K562 (cell line): ENCODE measurements around the gene CHPF2. TPM values are rescaled to one million over a fixed set of nuclear protein-coding genes. Genes with fewer than 3 reads are reported as not detected.

ENCODE experiments used
- CC2D1A ChIP-seq: fragments of 450-650 bp; IDR thresholded peaks from 2 replicates; pipeline ENCODE4 v1.6.1; 2017; ENCODE audit warnings: mild to moderate bottlenecking
- NFRKB ChIP-seq: fragments of 450-650 bp; IDR thresholded peaks from 2 replicates; pipeline ENCODE4 v1.6.1; 2016; ENCODE audit warnings: low read depth
- OTX1 ChIP-seq: fragments of 450-650 bp; formaldehyde crosslinking; IDR thresholded peaks from 2 replicates; pipeline ENCODE4 v1.4.0; 2022; ENCODE audit warnings: mild to moderate bottlenecking
- PHTF2 ChIP-seq: fragments of 250-450 bp; sonication (Bioruptor Pico); IDR thresholded peaks from 2 replicates; pipeline ENCODE4 v1.5.0; 2021; ENCODE audit warnings: mild to moderate bottlenecking
- RAD51 ChIP-seq: fragments of 450-650 bp; IDR thresholded peaks from 2 replicates; pipeline ENCODE4 v1.7.1; 2016; ENCODE audit warnings: low read depth, mild to moderate bottlenecking, borderline replicate concordance
- ZC3H11A ChIP-seq: IDR thresholded peaks from 2 replicates; pipeline ENCODE4 v1.6.1; 2012; ENCODE audit warnings: low read depth, low read length, improper control_type of control experiment
- ZNF274 ChIP-seq: IDR thresholded peaks from 2 replicates; pipeline ENCODE4 v1.6.1; 2011; ENCODE audit warnings: low read depth, mild to moderate bottlenecking, low read length, moderate library complexity, borderline replicate concordance
- ZNF766 ChIP-seq: fragments of 200-800 bp; sonication (Bioruptor generic); conservative IDR thresholded peaks from 2 replicates; pipeline ENCODE4 v1.6.1; 2016; ENCODE audit warnings: missing genetic modification characterization, missing compliant biosample characterization
- polyA plus RNA-seq, 8 experiments: library from polyadenylated mRNA; depleted of rRNA in 4 of 8; stranded (reverse) in 5 of 8; unstranded in 3 of 8; fragments of >200 nt; fragmentation: Nextera tagmentation in 2 of 8; fragmentation: Illumina TruSeq in 1 of 8; extraction: Ambion mirVana in 2 of 8; extraction: Trizol in 1 of 8; gene quantifications; 2 replicates each; pipeline versions ENCODE4 v1.2.1 to v1.2.3, GENCODE V29; 2011 to 2014; ENCODE audit warnings: inconsistent platforms in 1 of 8, missing spikeins in 1 of 8
- total RNA-seq, 7 experiments: library from RNA; depleted of rRNA in 6 of 7; stranded (reverse); fragments of >200 nt in 6 of 7; fragmentation: Illumina TruSeq in 2 of 7; extraction: Trizol in 2 of 7; gene quantifications; 2 replicates each; pipeline versions ENCODE4 v1.2.1 to v1.2.3, GENCODE V29; 2011 to 2021; ENCODE audit warnings: low replicate concordance in 1 of 7
- TF ChIP-seq, protein P1 (sequence below), 2 experiments: fragments of 450-650 bp in 1 of 2; sonication (generic) in 1 of 2; formaldehyde crosslinking in 1 of 2; IDR thresholded peaks; 2 replicates each; pipeline versions ENCODE4 v1.7.1 to v1.9.0; 2016 to 2022; ENCODE audit warnings: inconsistent platforms in 1 of 2, mild to moderate bottlenecking in 1 of 2, missing genetic modification reagents in 1 of 2
- TF ChIP-seq, protein P2 (sequence below): fragments of 200-800 bp; sonication (Bioruptor generic); IDR thresholded peaks from 2 replicates; pipeline ENCODE4 v1.6.1; 2017; ENCODE audit warnings: missing genetic modification characterization, missing compliant biosample characterization
- TF ChIP-seq, protein P3 (sequence below): fragments of 450-650 bp; formaldehyde crosslinking; IDR thresholded peaks from 2 replicates; pipeline ENCODE4 v1.4.0; 2022; ENCODE audit warnings: mild to moderate bottlenecking, moderate library complexity
- TF ChIP-seq, protein P4 (sequence below): fragments of 250-450 bp; sonication (Bioruptor Pico); IDR thresholded peaks from 2 replicates; pipeline ENCODE4 v1.9.0; 2021; ENCODE audit warnings: mild to moderate bottlenecking, inconsistent platforms

CHPF2 gene
- total and polyA plus RNA-seq, 9 of the 15 experiments (the other 6 are each of a cell fraction or from before 2014, with no cell fraction given) = 0.08 to 32.8 (median 10.5) TPM

DNA sequence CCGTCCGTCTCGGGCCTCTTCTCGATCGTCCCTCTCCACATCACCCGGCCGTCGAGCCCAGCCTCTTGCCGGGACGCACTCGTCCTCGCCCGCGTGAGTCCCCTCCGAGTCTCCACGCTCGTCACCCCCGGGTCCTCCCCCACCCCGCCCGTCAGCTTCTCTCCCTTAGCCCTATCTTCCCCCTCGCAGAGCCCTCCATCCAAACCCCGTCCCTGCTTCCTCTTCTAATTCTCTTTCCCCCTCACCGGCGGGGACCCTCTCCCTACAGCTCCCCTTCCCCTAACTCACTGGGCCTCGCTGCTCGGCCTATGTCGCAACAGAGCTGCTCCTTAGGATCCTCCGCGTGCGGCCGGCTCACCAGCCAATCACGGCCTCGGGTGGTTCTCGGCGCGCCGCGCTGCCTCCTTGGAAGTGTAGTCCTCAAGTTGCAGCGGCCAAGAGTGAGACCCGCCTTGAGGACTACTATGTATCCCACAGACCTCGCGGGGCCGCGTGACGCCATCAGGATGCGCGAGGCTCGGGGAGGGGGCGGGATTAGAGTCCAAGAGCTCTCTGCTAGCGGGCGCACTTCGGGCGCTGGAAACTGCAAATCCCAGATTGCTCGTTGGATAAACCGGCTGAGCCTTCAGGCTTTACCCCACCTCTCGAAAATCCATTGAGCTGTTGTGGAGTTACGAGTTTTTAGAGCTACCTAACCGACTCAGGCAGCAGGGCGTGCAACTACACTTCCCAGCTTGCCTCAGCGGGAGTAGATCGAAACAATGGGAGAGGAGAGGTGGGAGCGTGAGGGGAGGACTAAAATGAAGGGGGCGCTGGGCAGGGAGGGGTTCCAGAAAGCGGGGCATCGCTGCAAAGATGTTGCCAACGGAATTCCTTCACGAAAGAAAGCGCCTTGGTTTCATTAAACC is 5.2 kb upstream of the CHPF2 start, which contains the start of gene ABCF2 (continued):
- TF ChIP-seq, protein P1, sequence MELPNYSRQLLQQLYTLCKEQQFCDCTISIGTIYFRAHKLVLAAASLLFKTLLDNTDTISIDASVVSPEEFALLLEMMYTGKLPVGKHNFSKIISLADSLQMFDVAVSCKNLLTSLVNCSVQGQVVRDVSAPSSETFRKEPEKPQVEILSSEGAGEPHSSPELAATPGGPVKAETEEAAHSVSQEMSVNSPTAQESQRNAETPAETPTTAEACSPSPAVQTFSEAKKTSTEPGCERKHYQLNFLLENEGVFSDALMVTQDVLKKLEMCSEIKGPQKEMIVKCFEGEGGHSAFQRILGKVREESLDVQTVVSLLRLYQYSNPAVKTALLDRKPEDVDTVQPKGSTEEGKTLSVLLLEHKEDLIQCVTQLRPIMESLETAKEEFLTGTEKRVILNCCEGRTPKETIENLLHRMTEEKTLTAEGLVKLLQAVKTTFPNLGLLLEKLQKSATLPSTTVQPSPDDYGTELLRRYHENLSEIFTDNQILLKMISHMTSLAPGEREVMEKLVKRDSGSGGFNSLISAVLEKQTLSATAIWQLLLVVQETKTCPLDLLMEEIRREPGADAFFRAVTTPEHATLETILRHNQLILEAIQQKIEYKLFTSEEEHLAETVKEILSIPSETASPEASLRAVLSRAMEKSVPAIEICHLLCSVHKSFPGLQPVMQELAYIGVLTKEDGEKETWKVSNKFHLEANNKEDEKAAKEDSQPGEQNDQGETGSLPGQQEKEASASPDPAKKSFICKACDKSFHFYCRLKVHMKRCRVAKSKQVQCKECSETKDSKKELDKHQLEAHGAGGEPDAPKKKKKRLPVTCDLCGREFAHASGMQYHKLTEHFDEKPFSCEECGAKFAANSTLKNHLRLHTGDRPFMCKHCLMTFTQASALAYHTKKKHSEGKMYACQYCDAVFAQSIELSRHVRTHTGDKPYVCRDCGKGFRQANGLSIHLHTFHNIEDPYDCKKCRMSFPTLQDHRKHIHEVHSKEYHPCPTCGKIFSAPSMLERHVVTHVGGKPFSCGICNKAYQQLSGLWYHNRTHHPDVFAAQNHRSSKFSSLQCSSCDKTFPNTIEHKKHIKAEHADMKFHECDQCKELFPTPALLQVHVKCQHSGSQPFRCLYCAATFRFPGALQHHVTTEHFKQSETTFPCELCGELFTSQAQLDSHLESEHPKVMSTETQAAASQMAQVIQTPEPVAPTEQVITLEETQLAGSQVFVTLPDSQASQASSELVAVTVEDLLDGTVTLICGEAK (IDR thresholded peaks at IDR 0.05) = 0 out of 2 replicates have a peak, but pooled peaks have one; percentile 57
- TF ChIP-seq, protein P1 (CRISPR knock-in tag; IDR thresholded peaks at IDR 0.05) = no peak
- no peak for TF ChIP-seq ZNF274
- TF ChIP-seq PHTF2 (CRISPR knock-in tag) = no peak
- TF ChIP-seq, protein P2, sequence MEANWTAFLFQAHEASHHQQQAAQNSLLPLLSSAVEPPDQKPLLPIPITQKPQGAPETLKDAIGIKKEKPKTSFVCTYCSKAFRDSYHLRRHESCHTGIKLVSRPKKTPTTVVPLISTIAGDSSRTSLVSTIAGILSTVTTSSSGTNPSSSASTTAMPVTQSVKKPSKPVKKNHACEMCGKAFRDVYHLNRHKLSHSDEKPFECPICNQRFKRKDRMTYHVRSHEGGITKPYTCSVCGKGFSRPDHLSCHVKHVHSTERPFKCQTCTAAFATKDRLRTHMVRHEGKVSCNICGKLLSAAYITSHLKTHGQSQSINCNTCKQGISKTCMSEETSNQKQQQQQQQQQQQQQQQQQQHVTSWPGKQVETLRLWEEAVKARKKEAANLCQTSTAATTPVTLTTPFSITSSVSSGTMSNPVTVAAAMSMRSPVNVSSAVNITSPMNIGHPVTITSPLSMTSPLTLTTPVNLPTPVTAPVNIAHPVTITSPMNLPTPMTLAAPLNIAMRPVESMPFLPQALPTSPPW = peak; percentile 83
- TF ChIP-seq, protein P3, sequence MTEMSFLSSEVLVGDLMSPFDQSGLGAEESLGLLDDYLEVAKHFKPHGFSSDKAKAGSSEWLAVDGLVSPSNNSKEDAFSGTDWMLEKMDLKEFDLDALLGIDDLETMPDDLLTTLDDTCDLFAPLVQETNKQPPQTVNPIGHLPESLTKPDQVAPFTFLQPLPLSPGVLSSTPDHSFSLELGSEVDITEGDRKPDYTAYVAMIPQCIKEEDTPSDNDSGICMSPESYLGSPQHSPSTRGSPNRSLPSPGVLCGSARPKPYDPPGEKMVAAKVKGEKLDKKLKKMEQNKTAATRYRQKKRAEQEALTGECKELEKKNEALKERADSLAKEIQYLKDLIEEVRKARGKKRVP = peak; percentile 66; the same call in 1 of the 2 replicates
- TF ChIP-seq RAD51 = no peak; the same call in 1 of the 2 replicates
- TF ChIP-seq OTX1 = peak; percentile 91; the same call in 1 of the 2 replicates
- no peak; the same call in 1 of the 2 replicates for TF ChIP-seq CC2D1A
- TF ChIP-seq, protein P4, sequence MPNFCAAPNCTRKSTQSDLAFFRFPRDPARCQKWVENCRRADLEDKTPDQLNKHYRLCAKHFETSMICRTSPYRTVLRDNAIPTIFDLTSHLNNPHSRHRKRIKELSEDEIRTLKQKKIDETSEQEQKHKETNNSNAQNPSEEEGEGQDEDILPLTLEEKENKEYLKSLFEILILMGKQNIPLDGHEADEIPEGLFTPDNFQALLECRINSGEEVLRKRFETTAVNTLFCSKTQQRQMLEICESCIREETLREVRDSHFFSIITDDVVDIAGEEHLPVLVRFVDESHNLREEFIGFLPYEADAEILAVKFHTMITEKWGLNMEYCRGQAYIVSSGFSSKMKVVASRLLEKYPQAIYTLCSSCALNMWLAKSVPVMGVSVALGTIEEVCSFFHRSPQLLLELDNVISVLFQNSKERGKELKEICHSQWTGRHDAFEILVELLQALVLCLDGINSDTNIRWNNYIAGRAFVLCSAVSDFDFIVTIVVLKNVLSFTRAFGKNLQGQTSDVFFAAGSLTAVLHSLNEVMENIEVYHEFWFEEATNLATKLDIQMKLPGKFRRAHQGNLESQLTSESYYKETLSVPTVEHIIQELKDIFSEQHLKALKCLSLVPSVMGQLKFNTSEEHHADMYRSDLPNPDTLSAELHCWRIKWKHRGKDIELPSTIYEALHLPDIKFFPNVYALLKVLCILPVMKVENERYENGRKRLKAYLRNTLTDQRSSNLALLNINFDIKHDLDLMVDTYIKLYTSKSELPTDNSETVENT (CRISPR knock-in tag) = no peak
- 0 out of 2 replicates have a peak, but pooled peaks have one; percentile 13 for TF ChIP-seq ZC3H11A
- TF ChIP-seq NFRKB = no peak
- peak; percentile 89 for TF ChIP-seq ZNF766 (CRISPR knock-in tag)
